ENCODE data around the gene ENO3.
"Not testable (repeated sequence)": the region's sequence is repeated elsewhere in the genome, so short reads cannot be mapped to it uniquely, and the experiment has no call there.

The ENO3 gene

GRCh38 chr17:4950746-4951204 is at the start of gene ENO3:
ENO3 (plus strand) TSS chr17:4951119; CDS start chr17:4951830, 711 bp downstream.
- DNase-seq, result peak; percentile 59

GRCh38 chr17:4901648-4902344 is 49.1 kb upstream of the ENO3 start:
- DNase-seq, result peak; percentile 88

DNA sequence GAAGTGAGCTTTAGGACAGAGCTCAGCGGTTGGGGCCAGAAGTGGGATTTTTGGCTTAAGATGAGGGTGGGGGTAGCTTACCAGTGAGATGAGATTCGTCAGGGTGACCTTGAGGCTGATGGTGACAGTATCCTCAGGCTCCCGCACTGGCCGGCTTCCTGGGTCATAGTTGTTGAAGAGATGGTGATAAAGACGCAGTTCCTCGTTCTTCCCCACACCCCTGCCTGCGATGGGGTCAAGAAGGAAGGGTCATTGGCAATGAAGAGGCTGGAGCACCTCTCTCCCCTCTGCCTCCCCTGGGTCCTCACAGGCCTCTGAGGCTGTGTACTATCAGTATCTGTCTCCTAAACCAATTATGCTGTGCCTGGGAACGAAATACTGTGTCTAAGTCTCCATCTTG is 48.4 kb upstream of the ENO3 start:
- no peak for DNase-seq

- peak; percentile 79 for DNase-seq
These were observed 47.7 kb upstream of the ENO3 start, which contains the start of gene CHRNE for GRCh38 chr17:4903051-4903818. CHRNE (minus strand) TSS chr17:4903098; CDS start chr17:4903063, 35 bp downstream.

GRCh38 chr17:4906642-4907041 is 44.3 kb upstream of the ENO3 start:
- not testable (repeated sequence) for DNase-seq

DNA sequence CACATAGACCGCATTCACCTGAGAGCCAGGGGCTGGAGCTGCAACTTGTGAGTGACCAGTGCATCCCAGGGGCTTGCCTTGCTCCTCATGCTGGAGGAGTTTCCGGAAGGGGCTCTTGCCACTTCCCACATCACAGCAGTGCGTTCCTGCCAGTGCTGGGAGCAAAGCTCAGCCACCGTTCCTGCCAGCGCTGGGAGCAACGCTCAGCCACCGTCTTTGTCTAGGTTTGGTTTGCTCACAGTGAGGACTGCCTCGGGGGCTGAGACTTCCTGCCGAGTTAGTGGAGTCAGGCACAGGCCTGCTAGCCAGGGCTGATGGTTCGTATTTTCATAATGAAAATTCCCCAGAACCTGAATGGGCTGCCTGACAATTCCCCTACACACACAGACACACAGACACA is 42.6 kb upstream of the ENO3 start:
- no peak for DNase-seq

DNA sequence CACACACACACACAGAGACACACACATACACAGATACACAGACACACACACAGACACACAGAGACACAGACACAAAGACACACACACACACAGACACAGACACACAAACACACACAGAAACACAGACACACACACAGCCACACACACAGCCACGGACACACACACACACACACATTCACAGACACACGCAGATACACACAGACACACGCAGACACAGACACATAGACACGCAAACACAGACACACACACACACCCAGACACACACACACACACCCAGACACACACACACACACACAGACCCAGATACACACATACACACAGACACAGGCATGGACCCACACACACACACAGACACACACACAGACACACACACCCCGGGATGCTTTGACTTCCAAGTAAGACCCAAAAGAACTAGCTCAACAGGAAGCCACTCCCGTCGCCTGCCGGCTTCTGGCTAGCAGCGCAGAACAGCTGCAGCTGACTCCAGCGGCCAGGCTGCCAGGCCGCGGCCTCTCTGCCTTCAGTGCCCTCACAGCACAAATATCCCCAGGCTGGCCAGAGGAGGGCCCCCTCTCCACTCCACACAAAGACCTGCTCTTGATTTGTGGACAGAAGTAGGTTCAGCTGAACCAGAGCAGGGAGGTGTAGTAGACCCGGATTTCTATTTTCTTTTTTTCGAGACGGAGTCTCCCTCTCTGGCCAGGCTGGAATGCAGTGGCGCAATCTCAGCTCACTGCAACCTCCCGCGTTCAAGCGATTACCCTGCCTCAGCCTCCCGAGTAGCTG is 42.0 kb upstream of the ENO3 start:
- peak; percentile 96 for DNase-seq

GRCh38 chr17:4913994-4914393 is 36.9 kb upstream of the ENO3 start:
- no peak for DNase-seq

GRCh38 chr17:4914551-4914950 is 36.4 kb upstream of the ENO3 start:
- DNase-seq, result not testable (repeated sequence)

- DNase-seq, result no peak
These were observed 31.3 kb upstream of the ENO3 start for GRCh38 chr17:4919511-4920047.

GRCh38 chr17:4920351-4921048 is 30.4 kb upstream of the ENO3 start:
- no peak for DNase-seq

DNA sequence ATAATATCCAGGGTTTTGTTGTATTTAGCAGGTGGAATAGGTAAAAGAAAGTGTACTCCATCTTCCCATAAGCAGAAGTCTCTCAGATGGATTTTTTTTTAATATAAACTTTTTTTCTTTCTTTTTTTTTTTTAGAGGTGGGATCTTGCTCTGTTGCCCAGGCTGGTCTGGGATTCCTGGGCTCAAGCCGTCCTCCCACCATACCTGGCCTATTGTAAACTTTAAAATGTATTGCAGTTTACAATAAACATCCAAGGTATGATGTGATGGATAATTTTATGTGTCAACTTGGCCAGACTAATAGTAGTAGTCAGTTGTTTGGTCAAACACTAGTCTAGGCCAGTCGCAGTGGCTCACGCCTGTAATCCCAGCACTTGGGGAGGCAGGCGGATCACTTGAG is 29.6 kb upstream of the ENO3 start:
- no peak for DNase-seq

GRCh38 chr17:4926577-4927335 is 24.2 kb upstream of the ENO3 start:
- DNase-seq, result not testable (repeated sequence)

DNA sequence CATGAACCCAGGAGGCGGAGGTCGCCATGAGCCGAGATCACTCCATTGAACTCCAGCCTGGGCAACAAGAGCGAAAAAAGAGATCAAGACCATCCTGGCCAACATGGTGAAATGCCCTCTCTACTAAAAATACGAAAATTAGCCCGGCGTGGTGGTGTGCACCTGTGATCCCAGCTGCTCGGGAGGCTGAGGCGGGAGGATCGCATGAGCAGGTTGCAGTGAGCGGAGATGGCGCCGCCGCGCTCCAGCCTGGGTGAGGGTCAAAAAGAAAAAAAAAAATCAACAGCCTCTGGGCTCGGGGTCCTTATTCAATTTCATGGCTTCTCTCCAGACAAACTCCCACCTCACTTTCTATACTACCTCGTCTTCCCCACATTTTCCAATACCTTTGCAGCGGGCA is 22.0 kb upstream of the ENO3 start:
- DNase-seq, result no peak

DNA sequence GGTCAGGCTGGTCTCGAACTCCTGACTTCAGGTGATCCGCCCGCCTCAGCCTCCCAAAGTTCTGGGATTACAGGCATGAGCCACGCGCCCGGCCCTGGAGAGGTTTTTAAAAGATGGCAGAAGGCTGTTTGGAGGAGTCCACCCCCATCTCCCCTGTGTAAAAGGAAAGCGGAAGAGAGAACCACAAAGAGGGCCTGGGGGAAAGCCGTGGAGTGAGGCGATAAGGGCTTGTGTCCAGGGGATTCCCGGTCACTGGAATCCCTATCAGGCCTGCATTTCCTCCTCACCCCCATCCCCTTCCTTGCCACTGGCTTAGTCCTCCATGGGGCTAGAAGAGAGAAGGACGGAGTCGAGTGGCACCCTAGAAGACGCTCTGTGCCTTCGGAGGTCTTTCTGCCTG is 19.0 kb upstream of the ENO3 start, which contains the start of gene GP1BA:
Gene GP1BA (plus strand): TSS at position 315 of the 400 bp plus-strand sequence. CDS start 328 bp downstream, outside the sequence.
- no peak for DNase-seq

DNA sequence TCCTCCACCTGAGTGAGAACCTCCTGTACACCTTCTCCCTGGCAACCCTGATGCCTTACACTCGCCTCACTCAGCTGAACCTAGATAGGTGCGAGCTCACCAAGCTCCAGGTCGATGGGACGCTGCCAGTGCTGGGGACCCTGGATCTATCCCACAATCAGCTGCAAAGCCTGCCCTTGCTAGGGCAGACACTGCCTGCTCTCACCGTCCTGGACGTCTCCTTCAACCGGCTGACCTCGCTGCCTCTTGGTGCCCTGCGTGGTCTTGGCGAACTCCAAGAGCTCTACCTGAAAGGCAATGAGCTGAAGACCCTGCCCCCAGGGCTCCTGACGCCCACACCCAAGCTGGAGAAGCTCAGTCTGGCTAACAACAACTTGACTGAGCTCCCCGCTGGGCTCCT is 18.2 kb upstream of the ENO3 start:
- DNase-seq, result no peak

DNA sequence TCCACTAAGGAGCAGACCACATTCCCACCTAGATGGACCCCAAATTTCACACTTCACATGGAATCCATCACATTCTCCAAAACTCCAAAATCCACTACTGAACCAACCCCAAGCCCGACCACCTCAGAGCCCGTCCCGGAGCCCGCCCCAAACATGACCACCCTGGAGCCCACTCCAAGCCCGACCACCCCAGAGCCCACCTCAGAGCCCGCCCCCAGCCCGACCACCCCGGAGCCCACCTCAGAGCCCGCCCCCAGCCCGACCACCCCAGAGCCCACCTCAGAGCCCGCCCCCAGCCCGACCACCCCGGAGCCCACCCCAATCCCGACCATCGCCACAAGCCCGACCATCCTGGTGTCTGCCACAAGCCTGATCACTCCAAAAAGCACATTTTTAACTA is 17.3 kb upstream of the ENO3 start:
- no peak for DNase-seq

DNA sequence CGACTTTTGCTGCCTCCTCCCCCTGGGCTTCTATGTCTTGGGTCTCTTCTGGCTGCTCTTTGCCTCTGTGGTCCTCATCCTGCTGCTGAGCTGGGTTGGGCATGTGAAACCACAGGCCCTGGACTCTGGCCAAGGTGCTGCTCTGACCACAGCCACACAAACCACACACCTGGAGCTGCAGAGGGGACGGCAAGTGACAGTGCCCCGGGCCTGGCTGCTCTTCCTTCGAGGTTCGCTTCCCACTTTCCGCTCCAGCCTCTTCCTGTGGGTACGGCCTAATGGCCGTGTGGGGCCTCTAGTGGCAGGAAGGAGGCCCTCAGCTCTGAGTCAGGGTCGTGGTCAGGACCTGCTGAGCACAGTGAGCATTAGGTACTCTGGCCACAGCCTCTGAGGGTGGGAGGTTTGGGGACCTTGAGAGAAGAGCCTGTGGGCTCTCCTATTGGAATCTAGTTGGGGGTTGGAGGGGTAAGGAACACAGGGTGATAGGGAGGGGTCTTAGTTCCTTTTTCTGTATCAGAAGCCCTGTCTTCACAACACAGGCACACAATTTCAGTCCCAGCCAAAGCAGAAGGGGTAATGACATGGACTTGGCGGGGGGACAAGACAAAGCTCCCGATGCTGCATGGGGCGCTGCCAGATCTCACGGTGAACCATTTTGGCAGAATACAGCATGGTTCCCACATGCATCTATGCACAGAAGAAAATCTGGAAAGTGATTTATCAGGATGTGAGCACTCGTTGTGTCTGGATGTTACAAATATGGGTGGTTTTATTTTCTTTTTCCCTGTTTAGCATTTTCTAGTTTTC is 16.5 kb upstream of the ENO3 start:
- peak; percentile 56 for DNase-seq

DNA sequence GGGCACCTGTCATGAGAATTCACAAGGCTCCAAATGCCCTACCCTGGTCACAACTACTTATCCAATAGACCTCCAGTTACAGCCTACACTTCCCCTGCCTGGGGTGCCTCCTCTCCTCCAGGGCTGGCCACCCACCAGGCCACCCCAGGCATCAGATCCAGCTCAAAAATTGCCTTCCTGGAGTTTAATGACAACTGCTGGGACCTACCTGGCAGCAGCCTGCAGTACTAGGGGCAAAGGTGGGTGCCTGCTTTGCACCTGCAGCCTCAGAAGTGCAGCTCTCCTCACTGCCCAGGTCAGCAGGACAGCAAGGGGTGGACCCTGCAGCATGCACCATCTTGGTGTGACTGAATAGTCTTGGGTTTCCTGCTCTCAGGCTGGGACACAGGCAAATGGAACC is 15.3 kb upstream of the ENO3 start:
- DNase-seq, result no peak

DNA sequence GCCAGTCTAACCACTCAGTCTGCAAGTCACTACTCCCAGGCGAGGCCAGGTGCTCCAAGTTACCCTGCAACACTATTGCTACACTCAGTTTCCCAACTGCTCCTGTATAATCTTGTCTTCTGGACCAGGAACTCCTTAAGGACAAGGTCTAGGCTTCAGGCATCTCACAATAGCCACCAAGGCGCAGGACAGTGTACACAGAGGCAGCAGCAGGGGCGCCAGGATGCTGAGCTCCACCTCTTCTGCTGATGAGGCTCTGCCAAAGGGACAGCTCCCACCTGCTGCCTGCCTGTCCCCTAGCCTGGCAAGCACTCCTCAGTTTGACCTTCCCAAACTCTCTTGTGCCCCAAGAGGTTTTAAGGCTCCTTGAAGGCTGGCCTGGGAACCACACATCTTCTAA is 14.5 kb upstream of the ENO3 start:
- DNase-seq, result no peak

GRCh38 chr17:4937553-4937952 is 13.4 kb upstream of the ENO3 start:
- no peak for DNase-seq
